ENCODE results near the gene PSD2.
"Not testable (repeated sequence)": the region's sequence is repeated elsewhere in the genome, so short reads cannot be mapped to it uniquely, and the experiment has no call there.

The PSD2 gene

DNA sequence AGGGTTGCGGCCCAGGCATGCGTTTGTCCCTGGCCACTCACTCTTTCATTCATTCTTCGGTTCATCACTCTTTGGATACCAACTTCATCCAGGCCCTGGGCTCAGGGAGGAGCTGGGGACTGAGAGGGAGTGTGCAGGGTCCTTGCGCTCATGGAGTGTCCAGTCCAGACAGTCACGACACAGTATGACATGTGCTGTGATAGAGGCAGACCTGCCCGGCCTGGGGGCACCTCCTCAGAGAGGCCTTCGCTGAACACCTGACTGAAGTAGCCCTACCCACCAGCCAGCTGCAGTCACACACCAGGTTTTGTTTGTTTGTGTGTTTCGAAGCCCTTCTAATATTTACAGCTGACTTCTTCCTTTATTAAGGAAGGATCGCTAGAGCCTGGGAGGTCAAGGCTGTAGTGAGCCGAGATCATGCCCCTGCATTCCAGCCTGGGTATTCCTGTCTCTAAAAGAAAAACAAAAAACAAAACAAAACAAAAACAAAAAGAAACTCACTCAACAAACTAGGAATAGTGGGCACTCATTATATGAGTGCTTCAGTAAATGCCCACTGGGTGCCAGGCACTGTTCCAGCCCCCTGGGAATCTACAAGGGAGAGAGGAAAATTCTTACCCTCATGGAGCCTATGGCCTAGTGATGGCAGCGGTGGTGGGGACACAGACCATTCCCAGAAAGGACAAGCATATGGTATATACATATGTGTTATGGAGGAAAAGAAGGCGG is 6.3 kb upstream of the PSD2 start:
- in situ Hi-C loops (cut with MboI; ENCODE audit: low sequenced_read_pairs): no loop called here

- in situ Hi-C loops (cut with MboI; ENCODE audit: low sequenced_read_pairs): no loop called here
Observed at GRCh38 chr5:139789845-139790189, 5.8 kb upstream of the PSD2 start.

DNA sequence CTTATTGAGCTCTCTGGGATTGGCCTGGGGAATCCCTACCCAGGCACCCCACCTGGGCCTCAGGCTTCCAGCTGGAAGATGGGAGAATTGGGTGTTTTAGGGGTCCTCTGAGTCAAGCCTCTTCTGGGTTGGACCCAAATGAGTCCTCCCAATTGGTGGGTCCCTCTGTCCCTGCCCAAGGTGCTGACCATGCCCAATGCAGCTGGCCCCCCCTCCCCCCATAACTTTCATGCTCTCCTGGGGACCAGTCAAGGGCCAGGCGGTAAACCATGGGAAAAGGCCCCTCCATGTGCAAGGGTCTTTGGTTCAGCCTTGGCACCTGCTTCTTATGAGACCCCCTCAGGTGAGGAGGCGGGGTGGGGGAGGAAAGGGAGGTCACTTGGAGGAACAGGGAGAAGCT is 3.4 kb upstream of the PSD2 start:
- in situ Hi-C loops (cut with MboI; ENCODE audit: low sequenced_read_pairs): no loop called here

DNA sequence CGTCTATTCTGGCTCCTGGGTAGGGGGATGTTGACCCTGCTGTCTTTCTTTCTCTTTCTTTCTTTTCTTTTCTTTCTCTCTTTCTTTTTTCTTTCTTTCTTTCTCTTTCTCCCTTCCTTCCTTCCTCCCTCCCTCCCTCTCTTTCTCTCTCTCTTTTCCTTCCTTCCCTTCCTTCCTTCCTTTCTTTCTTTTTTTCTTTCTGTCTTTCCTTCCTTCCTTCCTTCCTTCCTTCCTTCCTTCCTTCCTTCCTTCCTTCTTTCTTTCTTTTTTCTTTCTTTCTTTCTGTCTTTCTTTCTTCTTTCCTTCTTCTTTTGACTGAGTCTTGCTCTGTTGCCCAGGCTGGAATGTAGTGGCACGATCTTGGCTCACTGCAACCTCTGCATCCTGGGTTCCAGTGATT is 3.0 kb upstream of the PSD2 start:
- in situ Hi-C loops (cut with MboI; ENCODE audit: low sequenced_read_pairs): not testable (repeated sequence)

GRCh38 chr5:139794067-139794846 is 1.4 kb upstream of the PSD2 start:
- in situ Hi-C loops (cut with MboI; ENCODE audit: low sequenced_read_pairs): no loop called here

GRCh38 chr5:139796061-139796806 is 626 bp downstream of the PSD2 start:
- in situ Hi-C loops (cut with MboI; ENCODE audit: low sequenced_read_pairs): no loop called here

GRCh38 chr5:139797335-139797734 is 1.7 kb downstream of the PSD2 start:
- in situ Hi-C loops (cut with MboI; ENCODE audit: low sequenced_read_pairs): no loop called here

DNA sequence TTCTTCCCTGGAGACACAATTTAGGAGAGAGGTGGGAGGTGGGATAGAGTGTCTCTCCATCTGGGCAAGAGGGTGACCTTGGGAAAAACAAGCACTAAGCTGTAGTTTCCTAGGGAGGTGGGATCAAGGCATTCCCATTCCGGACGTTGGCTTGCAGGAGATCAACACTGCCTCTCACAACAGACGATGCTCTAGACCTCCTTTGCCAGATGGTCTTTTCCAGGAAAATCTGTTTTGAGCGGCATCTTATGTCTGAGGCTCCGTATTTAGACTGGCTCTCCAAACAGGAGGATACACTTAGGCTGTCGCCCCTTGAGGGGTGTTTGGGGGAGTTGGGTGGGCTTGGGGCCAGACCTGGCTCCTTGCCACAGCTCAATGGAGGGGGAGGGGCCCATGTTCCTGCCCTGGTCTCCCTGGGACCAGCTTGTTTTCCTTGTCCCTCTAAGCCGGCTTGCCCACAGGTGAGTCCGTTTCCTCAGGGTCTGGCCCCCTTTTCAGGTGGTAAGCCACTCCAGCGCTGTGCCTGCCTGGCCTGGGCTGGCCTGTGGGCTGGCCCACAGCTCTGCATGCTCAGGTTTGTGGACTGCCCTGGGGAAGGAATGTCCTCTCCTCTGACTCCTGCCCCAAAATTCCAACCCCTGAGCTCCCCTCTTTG is 2.4 kb downstream of the PSD2 start:
- in situ Hi-C loops (cut with MboI; ENCODE audit: low sequenced_read_pairs): no loop called here

- in situ Hi-C loops (cut with MboI; ENCODE audit: low sequenced_read_pairs): no loop called here
Observed at GRCh38 chr5:139798883-139799282, 3.3 kb downstream of the PSD2 start.

- in situ Hi-C loops (cut with MboI; ENCODE audit: low sequenced_read_pairs): no loop called here
Observed at GRCh38 chr5:139799359-139799758, 3.8 kb downstream of the PSD2 start.

DNA sequence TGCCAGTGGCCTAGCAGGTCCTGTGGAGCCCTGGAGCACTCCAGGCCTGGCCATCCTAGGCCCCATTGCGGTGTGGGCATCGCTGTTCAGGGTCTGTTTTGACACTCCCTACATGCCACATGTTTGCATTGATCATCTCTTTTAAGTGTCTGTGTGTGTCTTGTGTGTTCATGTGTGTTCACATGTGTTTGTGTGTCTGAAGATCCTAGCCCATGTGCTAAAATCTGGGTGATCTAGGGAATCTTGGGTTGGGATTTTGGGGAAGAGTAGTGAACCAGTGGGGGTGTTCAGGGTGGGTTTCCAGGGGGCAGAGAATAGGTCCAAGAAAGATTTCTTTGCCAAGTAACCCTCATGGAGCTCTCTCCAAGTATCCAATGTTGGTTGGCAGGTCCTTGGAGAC is 8.4 kb downstream of the PSD2 start:
- in situ Hi-C loops (cut with MboI; ENCODE audit: low sequenced_read_pairs): no loop called here

DNA sequence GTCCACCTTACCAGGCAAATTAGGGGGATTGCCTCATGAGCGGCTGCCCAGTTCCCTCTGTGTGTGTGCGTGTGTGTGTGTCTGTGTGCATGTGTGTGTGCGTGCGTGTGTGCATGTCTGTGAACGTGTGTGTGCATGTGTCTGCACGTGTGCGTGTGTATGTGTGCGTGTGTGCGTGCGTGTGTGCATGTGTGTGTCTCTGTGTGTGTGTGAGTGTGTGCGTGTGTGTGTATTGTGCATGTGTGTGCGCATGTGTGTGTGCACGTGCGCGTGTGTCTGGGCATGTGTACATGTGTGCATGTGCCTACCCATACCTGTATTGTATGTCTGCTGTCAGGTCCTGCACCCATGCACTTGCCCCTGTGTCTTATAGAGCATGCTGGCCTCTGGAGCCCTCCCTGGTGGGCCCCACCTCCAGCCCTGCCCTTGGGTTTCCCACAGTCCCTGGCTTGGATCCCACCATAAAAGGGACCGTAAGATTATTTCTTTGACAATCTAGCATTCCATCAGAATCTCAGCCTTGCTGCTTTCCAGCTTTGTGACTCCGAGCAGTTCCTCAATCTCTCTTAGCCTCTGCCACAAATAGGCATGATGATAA is 9.3 kb downstream of the PSD2 start:
- in situ Hi-C loops (cut with MboI; ENCODE audit: low sequenced_read_pairs): no loop called here

GRCh38 chr5:139805545-139805944 is 9.9 kb downstream of the PSD2 start:
- in situ Hi-C loops (cut with MboI; ENCODE audit: low sequenced_read_pairs): no loop called here

DNA sequence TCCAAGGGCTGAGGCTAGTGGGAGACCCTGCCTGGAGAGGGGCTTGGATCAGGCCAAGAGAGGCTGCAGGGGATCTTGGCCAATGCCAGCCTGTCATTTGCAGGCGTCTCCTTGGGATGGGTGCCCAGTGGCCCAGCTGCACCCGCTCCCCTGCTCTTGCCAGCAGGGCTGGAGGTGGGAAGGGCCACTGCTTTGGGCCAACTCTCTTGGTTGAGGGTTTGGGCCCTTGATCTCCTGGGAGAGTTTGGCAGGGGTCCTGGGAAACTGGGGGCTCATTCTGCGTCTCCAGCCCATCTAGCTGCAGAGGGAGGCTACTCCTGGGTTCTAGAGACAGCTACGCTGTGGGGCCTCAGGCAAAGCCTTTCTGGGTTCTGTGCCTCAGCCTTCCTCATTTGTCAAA is 10.5 kb downstream of the PSD2 start:
- in situ Hi-C loops (cut with MboI; ENCODE audit: low sequenced_read_pairs): no loop called here

DNA sequence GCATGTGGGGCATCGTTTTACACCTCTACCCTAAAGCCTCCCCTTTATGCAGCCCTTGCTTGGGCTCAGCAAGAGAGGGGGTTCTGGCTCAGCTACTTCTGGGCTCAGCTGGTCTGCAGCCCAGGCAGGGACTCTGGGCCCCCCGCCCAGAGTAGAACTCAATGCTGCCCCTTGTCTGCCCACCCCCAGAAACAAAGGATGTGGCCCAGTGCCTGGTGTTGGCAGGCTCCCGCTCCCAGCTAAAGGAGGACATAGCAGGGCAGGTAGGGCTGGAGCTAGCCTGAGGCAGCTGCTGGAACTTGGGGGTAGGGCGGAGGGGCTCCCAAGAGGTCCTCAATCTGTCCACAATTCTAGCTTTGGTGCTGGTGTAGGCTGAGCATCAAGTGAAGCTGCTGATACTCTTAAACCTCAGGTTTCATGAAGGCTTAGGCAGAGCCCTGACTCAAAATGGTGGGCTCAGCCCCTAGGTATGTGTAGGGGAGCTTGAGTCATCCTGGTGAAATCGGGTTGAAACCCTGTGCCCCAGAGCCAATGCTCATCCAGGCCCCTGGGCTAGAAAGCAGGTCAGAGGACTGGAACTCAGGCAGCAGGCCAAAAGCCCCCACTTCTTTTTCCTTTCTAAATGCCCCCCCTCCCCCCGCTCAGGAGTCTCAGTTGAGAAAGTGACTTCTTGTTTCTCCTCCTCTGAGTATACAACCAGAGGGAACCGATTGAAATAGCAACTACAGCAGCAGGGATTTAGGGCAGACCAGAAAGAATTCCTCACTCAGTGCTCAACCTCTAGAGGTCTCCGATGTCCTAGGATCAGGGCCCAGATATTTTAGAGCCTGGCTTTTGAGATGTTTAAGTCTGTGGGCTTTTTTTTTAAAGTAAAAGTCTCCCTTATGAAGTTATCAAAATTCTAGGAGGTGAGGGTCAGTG is 11.4 kb downstream of the PSD2 start:
- in situ Hi-C loops (cut with MboI; ENCODE audit: low sequenced_read_pairs): no loop called here

GRCh38 chr5:139807647-139808030 is 12.0 kb downstream of the PSD2 start:
- in situ Hi-C loops (cut with MboI; ENCODE audit: low sequenced_read_pairs): no loop called here

DNA sequence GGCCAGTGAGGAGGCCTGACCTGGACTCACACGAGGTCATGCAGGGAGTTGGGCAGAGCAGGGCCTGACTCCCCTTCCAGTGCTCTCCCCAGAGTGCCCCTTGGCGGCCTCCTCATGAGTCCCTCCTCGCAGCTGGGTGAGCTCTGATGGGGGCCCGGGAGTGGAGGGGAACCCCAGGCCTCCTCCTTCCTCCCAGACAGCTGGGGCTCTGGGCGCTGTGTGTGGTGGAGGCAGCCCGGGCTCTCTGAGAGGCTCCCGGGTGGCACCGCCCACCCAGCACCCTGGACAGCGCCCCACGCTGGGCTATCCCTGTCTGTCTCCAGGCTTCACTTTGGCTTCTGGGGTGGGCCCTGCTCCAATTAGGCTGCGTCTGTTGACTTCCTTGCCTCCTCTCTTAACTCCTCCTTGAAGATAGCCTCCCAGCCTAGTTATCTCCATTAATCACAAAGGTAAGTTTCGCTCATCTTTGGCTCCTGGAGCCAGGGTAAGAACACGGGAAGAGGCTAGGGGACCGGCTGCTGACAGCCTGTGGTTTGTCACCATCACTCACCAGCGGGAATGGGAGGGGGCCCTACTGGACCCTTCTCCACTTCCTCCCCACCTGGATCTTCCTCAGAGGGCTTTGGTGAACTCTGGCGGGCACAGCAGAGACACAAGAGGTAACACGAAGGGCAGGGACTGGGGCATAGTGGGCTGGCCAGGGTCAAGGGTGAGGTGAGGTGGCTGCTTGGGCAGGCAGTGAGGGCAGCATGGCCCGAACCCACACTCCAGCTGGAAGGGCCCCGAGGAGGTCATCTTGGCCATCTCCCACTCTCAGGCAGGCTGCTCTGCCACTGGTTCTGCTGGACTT is 13.1 kb downstream of the PSD2 start:
- in situ Hi-C loops (cut with MboI; ENCODE audit: low sequenced_read_pairs): no loop called here

- in situ Hi-C loops (cut with MboI; ENCODE audit: low sequenced_read_pairs): no loop called here
Observed at GRCh38 chr5:139809331-139809810, 13.8 kb downstream of the PSD2 start.

Measured in hTERT RPE-1 (cell line).